Sciatic nerve (tissue), 2 donors: ENCODE results near the gene CCP110. TPM values are rescaled to one million over a fixed set of nuclear protein-coding genes. Genes with fewer than 3 reads are reported as not detected.

Source experiments
- ATAC-seq: fragments of 200-7000 bp; cut with Tn5 transposase; one replicate; pipeline ENCODE4 v1.9.1; 2020; ENCODE audit warnings: mild to moderate bottlenecking, moderate library complexity
- DNase-seq: peaks from one replicate; pipeline ENCODE4 v3.0.0-alpha.2; 2020; ENCODE audit warnings: low spot score
- intact Hi-C: fragments of 100-400 bp; cut with DNase I; formaldehyde crosslinking; loops from one replicate; pipeline ENCODE4 v1.14.2; 2022
- total RNA-seq: library from RNA; stranded (reverse); fragmentation: NEBNext Ultra II Directional; extraction: Animal tissue kit (Norgen Biotek cat#: 25700); gene quantifications from one replicate; pipeline ENCODE4 v1.2.1, GENCODE V29; 2021
- donor health status: DM: no; HTN: no; CAD: no.
- donor health status: DM: no; HTN: no; CAD: no.

The CCP110 gene
- total RNA-seq, 1 donor from 2014 or later: 32.3 TPM

- intact Hi-C loops: no loop called here
- ATAC-seq: peak; percentile 64
Measured at GRCh38 chr16:19583665-19584300, 60.0 kb downstream of the CCP110 start.

GRCh38 chr16:19588661-19589060 is 64.9 kb downstream of the CCP110 start:
- DNase-seq (no peak), ATAC-seq (peak; percentile 55)
- intact Hi-C loops: no loop called here

More at GRCh38 chr16:19583665-19584300, 60.0 kb downstream of the CCP110 start:
- no peak for DNase-seq

- ATAC-seq: no peak
Measured at GRCh38 chr16:19589106-19589505, 65.4 kb downstream of the CCP110 start.

GRCh38 chr16:19589771-19590302 is 66.1 kb downstream of the CCP110 start:
- intact Hi-C loops: no loop called here
- peak; percentile 74 for ATAC-seq
- no peak for DNase-seq

More at GRCh38 chr16:19589106-19589505, 65.4 kb downstream of the CCP110 start:
- no peak for DNase-seq
- intact Hi-C loops: no loop called here

- DNase-seq: no peak
- no peak for ATAC-seq
- intact Hi-C loops: loop anchor here (5.0 kb wide), 1 partner anchor 292 kb away; no protein-coding TSS in a partner anchor
Measured at GRCh38 chr16:19595043-19595767, 71.5 kb downstream of the CCP110 start.

GRCh38 chr16:19598805-19599510 is 75.2 kb downstream of the CCP110 start:
- DNase-seq (no peak), ATAC-seq (no peak)
- intact Hi-C loops: loop anchor here (5.0 kb wide), 1 partner anchor 288 kb away; no protein-coding TSS in a partner anchor

GRCh38 chr16:19599968-19600716 is 76.4 kb downstream of the CCP110 start:
- ATAC-seq: no peak
- DNase-seq: no peak
- intact Hi-C loops: loop anchor here (5.0 kb wide), 1 partner anchor 287 kb away; no protein-coding TSS in a partner anchor

- ATAC-seq (peak; percentile 71), DNase-seq (no peak)
- intact Hi-C loops: no loop called here
Measured at GRCh38 chr16:19601083-19601976, 77.6 kb downstream of the CCP110 start.

Other genes starting within 250 kb of the CCP110 start
- gene CLEC19A, start 238.2 kb upstream of the CCP110 start, total RNA-seq: 0.13 TPM
- 1.7 TPM for gene TMC5, start 106.1 kb upstream of the CCP110 start, total RNA-seq
- 43.2 TPM for gene GDE1, start 1.8 kb upstream of the CCP110 start, total RNA-seq
- gene VPS35L, start 31.8 kb downstream of the CCP110 start, total RNA-seq: 61.4 TPM
- 19.2 TPM for gene KNOP1, start 194.3 kb downstream of the CCP110 start, total RNA-seq
- 24.5 TPM for gene IQCK, start 194.3 kb downstream of the CCP110 start, total RNA-seq